Vagina (tissue), 2 donors: ENCODE results near the gene GDF15. TPM values are rescaled to one million over a fixed set of nuclear protein-coding genes. Genes with fewer than 3 reads are reported as not detected.

Experiments
- DNase-seq, 2 donors: peaks; one replicate each; pipeline ENCODE4 v3.0.0-alpha.2; 2017; ENCODE audit errors: extremely low spot score in 2 of 2
- H3K27ac ChIP-seq: fragments of 200-600 bp; sonication (generic); one replicate; pipeline ENCODE4 v1.5.1; 2019
- H3K27me3 ChIP-seq: fragments of 200-600 bp; sonication (generic); one replicate; pipeline ENCODE4 v1.5.1; 2019
- H3K36me3 ChIP-seq, 2 donors: fragments of 200-600 bp; sonication (generic); one replicate each; pipeline ENCODE4 v1.5.1; 2017 to 2019
- H3K4me1 ChIP-seq: fragments of 200-600 bp; sonication (generic); one replicate; pipeline ENCODE4 v1.5.1; 2019
- H3K4me3 ChIP-seq, 2 donors: fragments of 200-600 bp; sonication (generic); 1 replicate in 1 of 2; 2 replicates in 1 of 2; pipeline ENCODE4 v1.5.1; 2016 to 2019
- H3K9me3 ChIP-seq: fragments of 200-600 bp; sonication (generic); one replicate; pipeline ENCODE4 v1.5.1; 2019
- POLR2A ChIP-seq, 2 donors: fragments of 450-650 bp; IDR thresholded peaks; one replicate each; pipeline ENCODE4 v1.6.1; 2017; ENCODE audit warnings: antibody characterized with exemption in 2 of 2, mild to moderate bottlenecking in 2 of 2, moderate library complexity in 2 of 2
- POLR2AphosphoS5 ChIP-seq, 2 donors: sonication (generic); formaldehyde crosslinking; IDR thresholded peaks; one replicate each; pipeline ENCODE4 v1.9.0; 2017; ENCODE audit warnings: antibody characterized with exemption in 2 of 2, mild to moderate bottlenecking in 2 of 2, low read depth in 1 of 2; ENCODE audit not compliant: insufficient read depth in 1 of 2
- intact Hi-C: fragments of 100-400 bp; cut with DNase I; formaldehyde crosslinking; loops from one replicate; pipeline ENCODE4 v1.15.1; 2023
- total RNA-seq: library from RNA; depleted of rRNA; stranded (reverse); fragments of >200 nt; gene quantifications from one replicate; pipeline ENCODE4 v1.2.3, GENCODE V29; 2016
- TF ChIP-seq, protein P1 (sequence below), 3 experiments: fragments of 450-650 bp in 2 of 3; fragments of 200-600 bp in 1 of 3; sonication (generic) in 1 of 3; IDR thresholded peaks; one replicate each; pipeline ENCODE4 v1.5.1; 2017 to 2019; ENCODE audit warnings: antibody characterized with exemption in 3 of 3, mild to moderate bottlenecking in 2 of 3, moderate library complexity in 2 of 3

Gene GDF15
- total RNA-seq, 1 donor from 2014 or later = 25.5 TPM

DNA sequence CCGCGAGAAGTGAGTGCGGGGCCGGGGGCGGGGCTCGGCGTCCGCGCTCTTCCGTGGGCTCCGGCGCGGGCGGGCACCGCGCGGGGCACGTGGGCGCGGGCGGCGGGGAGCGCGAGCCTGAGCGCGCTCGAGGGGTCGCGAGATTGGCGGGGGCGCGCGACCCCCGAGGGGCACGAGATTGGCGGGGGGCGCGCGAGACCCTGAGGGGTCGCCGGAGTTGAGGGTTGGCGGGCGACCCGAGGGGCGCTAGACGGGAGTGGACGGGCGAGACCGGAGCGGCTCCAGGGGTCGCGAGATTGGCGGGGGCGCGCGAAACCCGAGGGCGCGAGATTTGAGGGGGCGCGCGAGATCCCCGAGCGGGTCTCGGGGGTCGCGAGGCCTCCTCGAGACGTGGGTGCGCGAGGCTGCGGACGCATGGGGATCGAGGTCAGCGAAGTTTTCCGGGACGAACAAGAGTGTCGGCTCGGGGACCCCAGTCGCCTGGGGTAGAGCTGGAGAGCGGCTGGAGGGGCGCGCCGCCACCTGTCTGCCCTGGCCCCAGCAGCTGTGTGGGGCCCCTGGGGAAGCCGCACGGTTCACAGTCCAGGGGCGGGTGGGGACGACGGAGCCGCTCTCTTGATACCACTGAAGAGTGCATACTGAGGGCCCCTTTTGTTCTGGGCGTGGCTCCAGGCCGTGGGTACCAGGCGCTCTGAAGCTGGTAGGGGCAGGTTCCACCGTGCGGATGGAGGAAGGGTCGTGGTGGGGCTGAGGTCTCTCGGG is 33.9 kb downstream of the GDF15 start:
- intact Hi-C loops = no loop called here
- no peaks in the 10 kb centered on the region for H3K36me3 ChIP-seq
- H3K27ac ChIP-seq = peak overlapping the region; percentile 97
- H3K4me1 ChIP-seq = peaks cover 90% of the 10 kb centered on the region
- TF ChIP-seq POLR2A (IDR thresholded peaks at IDR 0.05) = no peak
- peak in 1 of 2 donors; percentile 48 for TF ChIP-seq POLR2AphosphoS5 (IDR thresholded peaks at IDR 0.05; ENCODE audit: insufficient read depth in 1 of 2, low read depth in 1 of 2)
- TF ChIP-seq, protein P1, sequence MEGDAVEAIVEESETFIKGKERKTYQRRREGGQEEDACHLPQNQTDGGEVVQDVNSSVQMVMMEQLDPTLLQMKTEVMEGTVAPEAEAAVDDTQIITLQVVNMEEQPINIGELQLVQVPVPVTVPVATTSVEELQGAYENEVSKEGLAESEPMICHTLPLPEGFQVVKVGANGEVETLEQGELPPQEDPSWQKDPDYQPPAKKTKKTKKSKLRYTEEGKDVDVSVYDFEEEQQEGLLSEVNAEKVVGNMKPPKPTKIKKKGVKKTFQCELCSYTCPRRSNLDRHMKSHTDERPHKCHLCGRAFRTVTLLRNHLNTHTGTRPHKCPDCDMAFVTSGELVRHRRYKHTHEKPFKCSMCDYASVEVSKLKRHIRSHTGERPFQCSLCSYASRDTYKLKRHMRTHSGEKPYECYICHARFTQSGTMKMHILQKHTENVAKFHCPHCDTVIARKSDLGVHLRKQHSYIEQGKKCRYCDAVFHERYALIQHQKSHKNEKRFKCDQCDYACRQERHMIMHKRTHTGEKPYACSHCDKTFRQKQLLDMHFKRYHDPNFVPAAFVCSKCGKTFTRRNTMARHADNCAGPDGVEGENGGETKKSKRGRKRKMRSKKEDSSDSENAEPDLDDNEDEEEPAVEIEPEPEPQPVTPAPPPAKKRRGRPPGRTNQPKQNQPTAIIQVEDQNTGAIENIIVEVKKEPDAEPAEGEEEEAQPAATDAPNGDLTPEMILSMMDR (IDR thresholded peaks at IDR 0.05) = no peak
- no peaks in the 10 kb centered on the region for H3K9me3 ChIP-seq
- peak overlapping the region; percentile 66 to 76 for H3K4me3 ChIP-seq
- no peaks in the 10 kb centered on the region for H3K27me3 ChIP-seq
- no peak for DNase-seq

DNA sequence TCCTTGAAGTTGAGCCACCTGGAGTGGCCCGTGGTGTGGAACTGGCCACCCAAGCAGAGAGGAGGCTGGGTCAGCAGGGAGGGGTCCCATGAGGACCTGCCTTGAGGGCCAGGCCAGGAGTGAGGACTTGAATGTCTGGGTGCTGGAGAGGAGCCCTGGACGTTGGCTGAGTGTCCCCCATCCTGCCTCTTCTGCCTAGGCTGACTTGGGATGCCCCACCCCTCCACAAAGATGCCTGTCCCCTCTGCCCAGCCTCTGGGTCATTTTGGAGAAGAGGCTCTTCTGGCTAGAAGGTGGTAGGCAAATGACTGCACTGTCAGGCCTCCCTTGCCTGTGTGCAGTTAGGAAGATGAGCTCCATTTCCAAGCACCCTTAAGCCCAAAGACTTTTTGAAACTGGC is 35.0 kb downstream of the GDF15 start:
- H3K27ac ChIP-seq = peak overlapping the region; percentile 97
- intact Hi-C loops = no loop called here
- no peaks in the 10 kb centered on the region for H3K36me3 ChIP-seq
- no peaks in the 10 kb centered on the region for H3K27me3 ChIP-seq
- peak overlapping the region; percentile 66 to 76 for H3K4me3 ChIP-seq
- TF ChIP-seq POLR2A (IDR thresholded peaks at IDR 0.05) = no peak
- TF ChIP-seq, protein P1 (IDR thresholded peaks at IDR 0.05) = no peak
- TF ChIP-seq POLR2AphosphoS5 (IDR thresholded peaks at IDR 0.05; ENCODE audit: insufficient read depth in 1 of 2, low read depth in 1 of 2) = no peak
- no peaks in the 10 kb centered on the region for H3K9me3 ChIP-seq
- H3K4me1 ChIP-seq = peaks cover 90% of the 10 kb centered on the region
- DNase-seq = no peak

DNA sequence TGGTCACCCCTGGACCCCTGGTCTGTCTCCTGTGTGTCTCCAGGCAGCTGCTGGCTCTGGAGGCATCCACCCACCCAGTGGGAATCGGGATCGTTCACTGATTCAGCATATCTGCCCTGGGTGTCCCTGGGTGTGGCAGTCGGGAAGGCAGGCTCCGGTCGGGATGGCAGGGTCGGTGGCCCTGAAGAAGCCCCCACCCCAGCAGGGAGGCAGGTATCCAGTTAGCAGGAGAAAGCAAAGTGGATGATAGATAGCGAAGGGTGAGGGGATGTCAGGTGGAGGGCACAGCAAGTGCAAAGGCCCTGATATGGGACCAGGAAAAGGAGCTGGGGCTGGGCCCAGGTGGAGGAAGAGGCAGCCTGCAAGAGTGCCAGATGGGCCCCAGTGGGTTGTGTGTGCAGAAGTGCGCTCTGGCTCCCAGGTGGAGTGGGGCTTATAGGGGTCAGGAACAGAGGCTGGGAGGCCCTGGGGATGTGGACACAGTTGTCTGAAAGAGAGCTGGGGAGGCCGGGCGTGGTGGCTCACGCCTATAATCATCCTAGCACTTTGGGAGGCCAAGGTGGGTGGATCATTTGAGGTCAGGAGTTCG is 35.5 kb downstream of the GDF15 start:
- Histone ChIP-seq H3K4me1 (peaks cover 90% of the 10 kb centered on the region), H3K27ac (peak overlapping the region; percentile 97), H3K4me3 (peak overlapping the region in 1 of 2 donors; percentile 66), H3K27me3 (no peaks in the 10 kb centered on the region), H3K9me3 (no peaks in the 10 kb centered on the region), H3K36me3 (no peaks in the 10 kb centered on the region)
- no peak for DNase-seq
- intact Hi-C loops = no loop called here
- no peak for TF ChIP-seq POLR2A (IDR thresholded peaks at IDR 0.05)
- TF ChIP-seq POLR2AphosphoS5 (IDR thresholded peaks at IDR 0.05; ENCODE audit: insufficient read depth in 1 of 2, low read depth in 1 of 2) = no peak
- TF ChIP-seq, protein P1 (IDR thresholded peaks at IDR 0.05) = no peak

DNA sequence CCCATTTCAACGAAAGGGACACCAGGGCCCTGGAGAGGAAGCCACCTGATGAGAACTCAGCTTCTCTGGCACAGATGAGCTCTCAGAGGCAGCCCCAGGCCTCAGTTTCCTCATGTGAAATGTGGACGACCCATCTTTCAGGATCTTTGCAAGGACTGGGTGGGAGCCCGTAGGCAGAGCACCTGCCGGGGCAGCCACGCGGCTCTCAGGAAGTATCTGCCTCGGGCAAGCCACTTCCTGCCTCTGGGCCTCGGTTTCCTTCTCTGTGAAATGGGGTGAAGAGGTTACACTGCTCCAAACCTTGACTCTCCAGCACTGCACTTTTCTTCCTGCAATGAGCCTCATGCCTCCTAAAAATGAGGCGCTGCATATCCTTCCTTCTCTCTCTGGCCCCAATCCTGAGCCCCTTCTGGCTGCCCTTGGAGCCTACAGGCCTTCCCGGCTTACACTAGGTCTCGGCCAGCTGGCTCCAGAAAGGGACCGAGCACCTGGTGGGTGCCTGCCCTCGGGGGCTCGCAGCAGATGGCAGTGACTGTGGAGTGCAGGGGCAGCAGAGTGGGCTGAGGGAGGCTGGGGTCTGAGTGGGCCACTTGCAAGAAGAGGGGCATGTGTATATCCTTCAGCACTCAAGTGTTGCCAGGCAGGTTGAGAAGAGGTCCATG is 36.7 kb downstream of the GDF15 start:
- Histone ChIP-seq H3K36me3 (no peaks in the 10 kb centered on the region), H3K27me3 (no peaks in the 10 kb centered on the region), H3K9me3 (no peaks in the 10 kb centered on the region), H3K4me1 (peaks cover 90% of the 10 kb centered on the region), H3K4me3 (no peak overlapping the region), H3K27ac (no peak overlapping the region)
- intact Hi-C loops = no loop called here
- DNase-seq = no peak
- TF ChIP-seq, protein P1 (IDR thresholded peaks at IDR 0.05) = no peak
- TF ChIP-seq POLR2AphosphoS5 (IDR thresholded peaks at IDR 0.05; ENCODE audit: insufficient read depth in 1 of 2, low read depth in 1 of 2) (no peak), POLR2A (IDR thresholded peaks at IDR 0.05) (no peak)
